H1 (cell line): Measurements from ENCODE around the gene IRF4. TPM values are rescaled to one million over a fixed set of nuclear protein-coding genes. Genes with fewer than 3 reads are reported as not detected.

Experiments used
- CTCF ChIA-PET: fragments of 300-600 bp; sonication (Branson Sonifier 250); formaldehyde crosslinking; loops from one replicate; lab custom pipeline; 2021; ENCODE audit not compliant: partially characterized antibody; lab: Charles Lee
- POLR2A ChIA-PET: fragments of 300-600 bp; sonication (Branson Sonifier 250); formaldehyde crosslinking; loops from one replicate; lab custom pipeline; 2021; ENCODE audit warnings: inconsistent platforms; ENCODE audit not compliant: partially characterized antibody; lab: Charles Lee
- DNase-seq, 2 experiments: peaks; one replicate each; pipeline versions ENCODE4 v3.0.0 to v3.0.0-alpha.2; 2010 to 2022; ENCODE audit warnings: low spot score in 2 of 2, low read depth in 1 of 2, mixed read lengths in 1 of 2
- FAIRE-seq: peaks from 2 replicates; lab custom pipeline; 2011; peaks lifted over from hg19 to GRCh38; lab: Jason Lieb, UNC
- H2AFZ ChIP-seq: 2 replicates; pipeline ENCODE4 v1.8.1; 2012; ENCODE audit warnings: low read length, inconsistent platforms
- H2AK5ac ChIP-seq: 2 replicates; pipeline ENCODE4 v1.6.1; 2013; ENCODE audit warnings: low read depth, low read length
- H2BK120ac ChIP-seq: replicated peaks from 2 replicates; pipeline ENCODE3; 2013; ENCODE audit warnings: low read depth, low read length, inconsistent platforms
- H2BK12ac ChIP-seq: 2 replicates; pipeline ENCODE4 v1.6.1; 2013; ENCODE audit warnings: low read depth, low read length
- H2BK15ac ChIP-seq: 2 replicates; pipeline ENCODE4 v1.6.1; 2013; ENCODE audit warnings: low read length
- H2BK20ac ChIP-seq: 2 replicates; pipeline ENCODE4 v1.6.1; 2013; ENCODE audit warnings: low read length
- H2BK5ac ChIP-seq: 2 replicates; pipeline ENCODE4 v1.6.1; 2013; ENCODE audit warnings: low read depth, low read length
- H3K14ac ChIP-seq: 2 replicates; pipeline ENCODE4 v1.6.1; 2013; ENCODE audit warnings: inconsistent platforms; ENCODE audit not compliant: insufficient read length
- H3K18ac ChIP-seq: 2 replicates; pipeline ENCODE4 v1.6.1; 2013; ENCODE audit warnings: low read length; ENCODE audit errors: extremely low read depth
- H3K23ac ChIP-seq: 2 replicates; pipeline ENCODE4 v1.6.1; 2013; ENCODE audit warnings: inconsistent platforms; ENCODE audit not compliant: insufficient read length
- H3K23me2 ChIP-seq: 2 replicates; pipeline ENCODE4 v1.6.1; 2013; ENCODE audit warnings: low read depth, low read length
- H3K27ac ChIP-seq: 2 replicates; pipeline ENCODE4 v1.6.1; 2011; ENCODE audit warnings: low read depth, low read length, inconsistent platforms
- H3K27me3 ChIP-seq, 4 experiments: replicated peaks in 1 of 4; 1 replicate in 1 of 4; 2 replicates in 3 of 4; pipeline versions ENCODE4 v1.6.1 to v1.8.1; 2011 to 2013; ENCODE audit warnings: low read length in 3 of 4, mild to moderate bottlenecking in 3 of 4, inconsistent platforms in 2 of 4, mixed read lengths in 2 of 4, moderate library complexity in 1 of 4; ENCODE audit not compliant: control insufficient read depth in 3 of 4, insufficient read depth in 3 of 4; ENCODE audit errors: extremely low read depth in 1 of 4
- H3K36me3 ChIP-seq, 4 experiments: 2 replicates each; pipeline versions ENCODE4 v1.6.1 to v1.8.1; 2011 to 2013; ENCODE audit warnings: mild to moderate bottlenecking in 4 of 4, low read length in 3 of 4, moderate library complexity in 2 of 4, control low read depth in 1 of 4, inconsistent platforms in 1 of 4; ENCODE audit not compliant: insufficient read depth in 4 of 4, control insufficient read depth in 2 of 4
- H3K4ac ChIP-seq: replicated peaks from 2 replicates; pipeline ENCODE3; 2013; ENCODE audit warnings: low read length, low read depth, mixed read lengths, inconsistent platforms; ENCODE audit not compliant: insufficient read length
- H3K4me1 ChIP-seq, 4 experiments: replicated peaks in 1 of 4; 1 replicate in 1 of 4; 2 replicates in 3 of 4; pipeline versions ENCODE4 v1.6.1 to v1.8.1; 2011 to 2013; ENCODE audit warnings: low read length in 3 of 4, inconsistent platforms in 2 of 4, mixed read lengths in 1 of 4; ENCODE audit not compliant: insufficient read depth in 4 of 4, control insufficient read depth in 3 of 4
- H3K4me2 ChIP-seq, 2 experiments: 2 replicates each; pipeline versions ENCODE4 v1.6.1 to v1.8.1; 2011 to 2013; ENCODE audit warnings: low read depth in 2 of 2, low read length in 2 of 2, control low read depth in 1 of 2, inconsistent platforms in 1 of 2, mild to moderate bottlenecking in 1 of 2; ENCODE audit not compliant: insufficient read depth in 1 of 2
- H3K4me3 ChIP-seq, 4 experiments: fragments of 200-600, 300-600 bp in 1 of 4; sonication (generic), shearing (Covaris generic), sonication (Bioruptor Twin) in 1 of 4; 2 replicates each; pipeline versions ENCODE4 v1.5.1 to v1.8.1; 2011 to 2016; ENCODE audit warnings: low read length in 4 of 4, low read depth in 3 of 4, control low read depth in 2 of 4, inconsistent platforms in 2 of 4, mild to moderate bottlenecking in 2 of 4, mixed read lengths in 1 of 4, moderate library complexity in 1 of 4; ENCODE audit not compliant: insufficient read depth in 2 of 4; ENCODE audit errors: extremely low read depth in 1 of 4
- H3K56ac ChIP-seq: replicated peaks from 2 replicates; pipeline ENCODE3; 2013; ENCODE audit warnings: low read depth, mild to moderate bottlenecking, mixed read lengths, low read length, inconsistent platforms; ENCODE audit not compliant: insufficient read length
- H3K79me1 ChIP-seq: 2 replicates; pipeline ENCODE4 v1.6.1; 2013; ENCODE audit warnings: low read depth, low read length, control low read depth
- H3K79me2 ChIP-seq, 2 experiments: 2 replicates each; pipeline versions ENCODE4 v1.6.1 to v1.8.1; 2012 to 2013; ENCODE audit warnings: low read length in 2 of 2, mild to moderate bottlenecking in 2 of 2, inconsistent platforms in 1 of 2; ENCODE audit not compliant: insufficient read depth in 2 of 2, control insufficient read depth in 1 of 2
- H3K9ac ChIP-seq, 4 experiments: replicated peaks in 1 of 4; 1 replicate in 1 of 4; 2 replicates in 3 of 4; pipeline versions ENCODE4 v1.6.1 to v1.8.1; 2011 to 2013; ENCODE audit warnings: low read depth in 3 of 4, low read length in 3 of 4, control low read depth in 2 of 4, mild to moderate bottlenecking in 2 of 4, moderate library complexity in 2 of 4, inconsistent platforms in 1 of 4; ENCODE audit errors: extremely low read depth in 1 of 4
- H3K9me3 ChIP-seq, 2 experiments: 2 replicates each; pipeline versions ENCODE4 v1.6.1 to v1.8.1; 2012 to 2013; ENCODE audit warnings: mild to moderate bottlenecking in 2 of 2, moderate library complexity in 2 of 2, control low read depth in 1 of 2, inconsistent platforms in 1 of 2, low read depth in 1 of 2, low read length in 1 of 2, mixed read lengths in 1 of 2; ENCODE audit not compliant: insufficient read depth in 2 of 2
- H4K20me1 ChIP-seq, 2 experiments: replicated peaks in 1 of 2; 2 replicates each; pipeline versions ENCODE3 to v1.8.1; 2011 to 2013; ENCODE audit warnings: inconsistent platforms in 2 of 2, low read length in 2 of 2, mild to moderate bottlenecking in 1 of 2; ENCODE audit not compliant: insufficient read depth in 2 of 2, control insufficient read depth in 1 of 2
- H4K5ac ChIP-seq: 2 replicates; pipeline ENCODE4 v1.6.1; 2013; ENCODE audit warnings: low read length, low read depth, mixed read lengths, inconsistent platforms; ENCODE audit not compliant: insufficient read length
- H4K8ac ChIP-seq: 2 replicates; pipeline ENCODE4 v1.8.0; 2013; ENCODE audit warnings: mild to moderate bottlenecking, moderate library complexity, low read length, inconsistent platforms; ENCODE audit not compliant: insufficient read depth; ENCODE audit errors: extremely low read depth
- H4K91ac ChIP-seq: replicated peaks from 2 replicates; pipeline ENCODE3; 2013; ENCODE audit warnings: low read length, mixed read lengths, inconsistent platforms; ENCODE audit not compliant: insufficient read length
- GABPA ChIP-seq: IDR thresholded peaks from 2 replicates; pipeline ENCODE4 v1.6.1; 2011; ENCODE audit warnings: mild to moderate bottlenecking, low read length, moderate library complexity, borderline replicate concordance; ENCODE audit not compliant: insufficient read depth
- WGBS, 2 experiments: shearing (Covaris generic) in 1 of 2; methylation state at CpG; one replicate each; pipeline versions ENCODE4 v1.1.6 to v1.1.7; 2013 to 2015; ENCODE audit warnings: low lambda C conversion rate in 2 of 2, mixed read lengths in 2 of 2, inconsistent platforms in 1 of 2, low coverage in 1 of 2, missing lambda C conversion rate in 1 of 2; ENCODE audit not compliant: insufficient replicate concordance in 2 of 2, insufficient coverage in 1 of 2, insufficient read length in 1 of 2; ENCODE audit errors: extremely low coverage in 1 of 2, missing lambda C conversion rate in 1 of 2; 5-methylcytosine and 5-hydroxymethylcytosine counted together
- polyA plus RNA-seq, 7 experiments: library from polyadenylated mRNA; depleted of rRNA in 3 of 7; stranded (reverse) in 5 of 7; unstranded in 2 of 7; fragments of >200 nt in 5 of 7; fragments of 200-250 nt in 2 of 7; gene quantifications; 1 replicate in 5 of 7; 2 replicates in 1 of 7; 4 replicates in 1 of 7; pipeline versions ENCODE4 v1.2.1 to v1.2.3, GENCODE V29; 2011 to 2013; ENCODE audit warnings: missing spikeins in 2 of 7, mixed read lengths in 2 of 7
- total RNA-seq: library from RNA; stranded (reverse); fragmentation: NEBNext Ultra II Directional; extraction: Animal tissue kit (Norgen Biotek cat#: 25700); gene quantifications from 2 replicates; pipeline ENCODE4 v1.2.1, GENCODE V29; 2021

The IRF4 gene
- total and polyA plus RNA-seq, 2 of the 8 experiments (the other 6 are each of a cell fraction or from before 2014, with no cell fraction given), result 0.77 to 2.1 TPM

- no peak overlapping the region for H2BK5ac ChIP-seq
- no peak overlapping the region for H3K56ac ChIP-seq
- no peak overlapping the region for H2AFZ ChIP-seq
- no peak overlapping the region for H4K5ac ChIP-seq
- no peak overlapping the region for H3K4me2 ChIP-seq
- no peak overlapping the region for H2AK5ac ChIP-seq
- no peaks in the 10 kb centered on the region for H3K79me2 ChIP-seq
- WGBS, 2 experiments, result 91% methylated on average over 17 of the region's 17 CpGs; no CpG with 5 or more reads in 1 of the 2 experiments
- FAIRE-seq (no peak), DNase-seq (no peak)
- H4K8ac ChIP-seq, result no peak overlapping the region
- no peak overlapping the region for H3K4me3 ChIP-seq
- H2BK15ac ChIP-seq, result no peak overlapping the region
- no peak overlapping the region for H3K27ac ChIP-seq
- no peak for TF ChIP-seq GABPA
- POLR2A ChIA-PET, result no interaction called here
- no peak overlapping the region for H3K4ac ChIP-seq
- H3K14ac ChIP-seq, result no peak overlapping the region
- H2BK20ac ChIP-seq, result no peak overlapping the region
- H3K9me3 ChIP-seq, result peaks cover 33 to 42% of the 10 kb centered on the region in 2 experiments; a peak in 3 of 4 replicates
- H3K79me1 ChIP-seq, result no peaks in the 10 kb centered on the region
- no peaks in the 10 kb centered on the region for H4K20me1 ChIP-seq
- H2BK120ac ChIP-seq, result no peak overlapping the region
- H2BK12ac ChIP-seq, result no peak overlapping the region
- H3K23ac ChIP-seq, result no peak overlapping the region
- no peak overlapping the region for H4K91ac ChIP-seq
- no peaks in the 10 kb centered on the region for H3K4me1 ChIP-seq
- no peak overlapping the region for H3K18ac ChIP-seq
- H3K9ac ChIP-seq, result no peak overlapping the region
- H3K23me2 ChIP-seq, result no peaks in the 10 kb centered on the region
- H3K27me3 ChIP-seq, result no peaks in the 10 kb centered on the region; a peak in 1 of 7 replicates
- CTCF ChIA-PET, result interaction anchor here (1.7 to 3.7 kb wide), 3 partner anchors 9 to 192 kb away, joined by 7 to 11 read pairs (median 9); partner anchors contain the start of gene IRF4
- H3K36me3 ChIP-seq, result no peaks in the 10 kb centered on the region
Observed at GRCh38 chr6:381742-382461, 9.7 kb upstream of the IRF4 start.
